Retinal pigment epithelial cell (primary cell): ENCODE results near the gene C3.

Experiments
- DNase-seq: peaks from one replicate; pipeline ENCODE4 v3.0.0-alpha.2; 2010; ENCODE audit warnings: low read depth
- H3K4me3 ChIP-seq: 2 replicates; pipeline ENCODE4 v1.5.1; 2011; ENCODE audit warnings: mild to moderate bottlenecking, low read length, control low read depth, moderate library complexity
- TF ChIP-seq, protein P1 (sequence below): conservative IDR thresholded peaks from 2 replicates; pipeline ENCODE4 v1.5.1; 2011; ENCODE audit warnings: low read depth, low read length, control low read depth, inconsistent platforms

C3 gene

GRCh38 chr19:6716610-6716970, 3.9 kb downstream of the C3 start:
- TF ChIP-seq, protein P1, sequence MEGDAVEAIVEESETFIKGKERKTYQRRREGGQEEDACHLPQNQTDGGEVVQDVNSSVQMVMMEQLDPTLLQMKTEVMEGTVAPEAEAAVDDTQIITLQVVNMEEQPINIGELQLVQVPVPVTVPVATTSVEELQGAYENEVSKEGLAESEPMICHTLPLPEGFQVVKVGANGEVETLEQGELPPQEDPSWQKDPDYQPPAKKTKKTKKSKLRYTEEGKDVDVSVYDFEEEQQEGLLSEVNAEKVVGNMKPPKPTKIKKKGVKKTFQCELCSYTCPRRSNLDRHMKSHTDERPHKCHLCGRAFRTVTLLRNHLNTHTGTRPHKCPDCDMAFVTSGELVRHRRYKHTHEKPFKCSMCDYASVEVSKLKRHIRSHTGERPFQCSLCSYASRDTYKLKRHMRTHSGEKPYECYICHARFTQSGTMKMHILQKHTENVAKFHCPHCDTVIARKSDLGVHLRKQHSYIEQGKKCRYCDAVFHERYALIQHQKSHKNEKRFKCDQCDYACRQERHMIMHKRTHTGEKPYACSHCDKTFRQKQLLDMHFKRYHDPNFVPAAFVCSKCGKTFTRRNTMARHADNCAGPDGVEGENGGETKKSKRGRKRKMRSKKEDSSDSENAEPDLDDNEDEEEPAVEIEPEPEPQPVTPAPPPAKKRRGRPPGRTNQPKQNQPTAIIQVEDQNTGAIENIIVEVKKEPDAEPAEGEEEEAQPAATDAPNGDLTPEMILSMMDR = no peak
- no peak for DNase-seq
- no peak overlapping the region for H3K4me3 ChIP-seq

- DNase-seq = no peak
- TF ChIP-seq, protein P1 = no peak
- H3K4me3 ChIP-seq = no peak overlapping the region
Measured at GRCh38 chr19:6714749-6715555, 5.5 kb downstream of the C3 start.

- DNase-seq = no peak
- no peak overlapping the region for H3K4me3 ChIP-seq
- TF ChIP-seq, protein P1 = no peak
Measured at GRCh38 chr19:6713773-6714692, 6.4 kb downstream of the C3 start.

DNA sequence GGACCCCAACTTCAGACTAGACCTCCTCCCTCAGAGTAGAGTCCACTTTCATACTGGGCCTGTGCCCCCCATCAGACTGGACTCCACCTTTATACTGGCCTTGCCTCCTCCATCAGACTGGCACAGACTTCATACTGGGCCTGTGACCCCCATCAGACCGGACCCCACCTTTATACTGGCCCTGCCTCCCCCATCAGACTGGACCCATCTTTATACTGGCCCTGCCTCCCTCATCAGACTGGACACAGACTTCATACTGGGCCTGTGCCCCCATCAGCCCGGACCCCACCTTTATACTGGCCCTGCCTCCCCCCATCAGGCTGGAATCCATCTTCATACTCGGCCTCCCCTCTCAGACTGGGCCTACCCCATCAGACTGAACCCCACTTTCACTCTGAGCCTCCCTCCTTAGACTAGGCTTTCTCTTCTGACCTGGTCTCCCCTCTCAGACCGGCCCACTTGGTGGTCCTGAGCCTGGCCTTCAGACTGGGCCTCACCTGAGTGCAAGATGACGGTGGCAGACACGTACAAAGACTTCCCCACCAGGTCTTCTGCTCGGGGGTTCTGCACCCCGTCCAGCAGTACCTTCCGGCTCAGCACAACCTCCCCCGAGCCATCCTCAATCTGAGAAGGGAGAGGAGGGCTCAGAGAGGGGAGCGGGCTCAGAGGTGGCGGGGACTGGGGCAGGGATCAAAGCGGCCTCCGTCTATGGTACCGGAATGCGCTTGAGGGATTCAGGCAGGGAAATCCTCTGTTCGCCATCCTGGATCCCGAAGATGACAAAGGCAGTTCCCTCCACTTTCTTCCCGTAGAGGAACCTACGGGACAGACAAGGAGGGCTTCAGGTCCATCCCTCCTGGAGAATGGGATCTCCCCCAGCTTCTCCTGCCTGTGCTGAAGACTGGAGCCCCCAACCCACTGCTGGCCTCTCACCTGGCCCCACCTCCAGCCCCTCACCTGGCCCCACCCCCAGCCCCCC, 7.5 kb downstream of the C3 start:
- no peak overlapping the region for H3K4me3 ChIP-seq
- TF ChIP-seq, protein P1 = no peak
- DNase-seq = no peak

GRCh38 chr19:6712231-6712630, 8.2 kb downstream of the C3 start:
- DNase-seq = no peak
- H3K4me3 ChIP-seq = no peak overlapping the region
- TF ChIP-seq, protein P1 = no peak

DNA sequence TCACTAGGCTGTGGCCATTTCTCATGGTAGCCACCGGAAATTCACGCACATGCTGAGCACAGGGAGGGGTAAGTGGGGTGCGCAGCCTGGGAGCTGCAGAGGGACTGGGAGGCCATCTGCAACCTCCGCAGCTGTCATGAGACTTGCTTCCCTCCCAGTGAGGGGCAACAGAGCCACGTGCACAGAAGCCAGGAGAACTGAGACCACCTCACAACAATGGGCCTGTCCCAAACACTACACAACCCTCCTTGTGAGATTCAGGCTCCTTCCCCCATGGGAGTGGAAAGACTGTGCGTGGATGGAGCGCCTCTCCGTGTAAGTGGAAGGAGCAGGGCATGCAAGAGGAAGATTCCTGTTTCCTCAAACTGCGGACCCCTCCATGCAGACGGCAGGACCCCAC, 8.8 kb downstream of the C3 start:
- H3K4me3 ChIP-seq = no peak overlapping the region
- no peak for DNase-seq
- TF ChIP-seq, protein P1 = no peak
